AG04449 (cell line): ENCODE measurements around the gene ZNF554.

Experiments used
- CTCF ChIA-PET: fragments of 350-600 bp; formaldehyde crosslinking; extraction: SDS; loops from one replicate; lab custom pipeline; 2021; ENCODE audit warnings: antibody characterized with exemption; lab: Yijun Ruan, JAX
- POLR2A ChIA-PET: fragments of 400-600, 350-600 bp; formaldehyde crosslinking; extraction: SDS; loops from one replicate; lab custom pipeline; 2020; ENCODE audit warnings: antibody characterized with exemption, inconsistent platforms; lab: Yijun Ruan, JAX
- DNase-seq: peaks from one replicate; pipeline ENCODE4 v3.0.0-alpha.2; 2010; ENCODE audit warnings: low read depth, low spot score
- H3K4me3 ChIP-seq: 2 replicates; pipeline ENCODE4 v1.5.1; 2011; ENCODE audit warnings: low read depth, mild to moderate bottlenecking, control low read depth, low read length
- CTCF ChIP-seq: IDR thresholded peaks from one replicate; pipeline ENCODE4 v1.5.1; 2011; ENCODE audit warnings: mild to moderate bottlenecking, moderate library complexity, low read length, control low read depth, inconsistent platforms; ENCODE audit not compliant: insufficient read depth; ENCODE audit errors: missing control alignments

Gene ZNF554

GRCh38 chr19:2795827-2796658 lies 23.6 kb upstream of the ZNF554 start:
- ChIA-PET CTCF (interaction anchor here (1.2 kb wide), 1 partner anchor 24 kb away, joined by 3 read pairs; no protein-coding TSS in a partner anchor), POLR2A (no interaction called here)
- no peak overlapping the region for H3K4me3 ChIP-seq
- DNase-seq: no peak
- no peak for TF ChIP-seq CTCF

GRCh38 chr19:2796659-2797266 lies 22.9 kb upstream of the ZNF554 start:
- CTCF ChIA-PET: interaction anchor here (1.2 kb wide), 1 partner anchor 23 kb away, joined by 3 read pairs; no protein-coding TSS in a partner anchor
- POLR2A ChIA-PET: no interaction called here
- no peak overlapping the region for H3K4me3 ChIP-seq

GRCh38 chr19:2797280-2797679 lies 22.4 kb upstream of the ZNF554 start:
- ChIA-PET CTCF (interaction anchor here (1.2 kb wide), 1 partner anchor 23 kb away, joined by 3 read pairs; no protein-coding TSS in a partner anchor), POLR2A (no interaction called here)
- no peak overlapping the region for H3K4me3 ChIP-seq
- TF ChIP-seq CTCF: no peak
- no peak for DNase-seq

More at GRCh38 chr19:2796659-2797266, 22.9 kb upstream of the ZNF554 start:
- no peak for DNase-seq
- no peak for TF ChIP-seq CTCF

GRCh38 chr19:2798158-2798685 lies 21.4 kb upstream of the ZNF554 start:
- no peak for DNase-seq
- CTCF ChIA-PET: interaction anchor here (1.4 kb wide), 1 partner anchor 89 kb away, joined by 3 read pairs; no protein-coding TSS in a partner anchor
- TF ChIP-seq CTCF: no peak
- no peak overlapping the region for H3K4me3 ChIP-seq
- POLR2A ChIA-PET: interaction anchor here (1.4 kb wide), 1 partner anchor 13 kb away, joined by 4 read pairs; the partner anchor contains the start of gene THOP1

- H3K4me3 ChIP-seq: no peak overlapping the region
- no peak for DNase-seq
- POLR2A ChIA-PET: interaction anchor here (1.4 kb wide), 1 partner anchor 14 kb away, joined by 4 read pairs; the partner anchor contains the start of gene THOP1
- CTCF ChIA-PET: interaction anchor here (1.0 to 1.4 kb wide), 2 partner anchors 20 to 89 kb away, joined by 3 read pairs; partner anchors contain the start of gene ZNF554
- no peak for TF ChIP-seq CTCF
These were observed 20.9 kb upstream of the ZNF554 start for GRCh38 chr19:2798733-2799132.
